HS-5 (cell line): ENCODE results near the gene QRICH2.
A peak's percentile ranks its signal among the peaks of the same experiment; 100 is the strongest.
"Not testable (repeated sequence)": the region's sequence is repeated elsewhere in the genome, so short reads cannot be mapped to it uniquely, and the experiment has no call there.

ENCODE experiments used
- DNase-seq: peaks from one replicate; pipeline ENCODE4 v3.0.0-alpha.2; 2012; ENCODE audit warnings: low read depth

Gene QRICH2

GRCh38 chr17:76265624-76266243 lies 42.3 kb downstream of the QRICH2 start:
- no peak for DNase-seq

- peak; percentile 99 for DNase-seq
Observed at GRCh38 chr17:76264755-76265623, 43.1 kb downstream of the QRICH2 start, which contains the start of gene UBALD2. Gene UBALD2 (plus strand): TSS chr17:76265348. CDS start chr17:76265506, 158 bp downstream.

DNA sequence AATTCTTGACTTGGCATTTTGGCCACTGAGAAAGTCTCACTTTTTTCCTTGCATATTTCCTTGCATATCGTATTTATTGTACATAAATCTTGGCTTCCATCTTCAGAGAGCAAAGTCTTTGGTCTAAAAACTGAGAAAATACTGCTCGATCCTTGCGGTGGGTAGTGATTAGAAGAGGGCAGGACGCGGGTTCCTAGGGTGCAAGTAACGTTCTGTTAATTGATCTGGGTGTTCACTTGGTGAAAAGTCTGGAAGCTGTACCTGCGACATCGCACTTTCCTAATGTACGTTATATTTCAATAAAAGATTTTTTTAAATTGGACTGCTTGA lies 43.7 kb downstream of the QRICH2 start:
- DNase-seq, result no peak

DNA sequence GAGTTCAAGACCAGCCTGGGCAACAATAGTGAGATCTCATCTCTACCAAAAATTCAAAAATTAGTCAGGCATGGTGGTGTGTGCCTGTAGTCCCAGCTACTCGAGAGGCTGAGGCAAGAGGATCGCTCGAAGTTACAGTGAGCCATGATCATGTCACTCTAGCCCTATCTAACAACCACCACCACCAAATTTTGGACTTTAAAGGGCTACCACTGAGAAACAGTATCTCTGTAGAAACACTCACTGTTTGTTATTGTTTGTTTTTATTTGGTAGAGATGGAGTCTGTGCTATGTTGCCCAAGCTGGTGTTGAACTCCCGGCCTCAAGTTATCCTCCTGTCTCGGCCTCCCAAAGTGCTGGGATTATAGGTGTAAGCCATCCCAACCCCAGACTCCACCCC lies 44.2 kb downstream of the QRICH2 start:
- no peak for DNase-seq

DNA sequence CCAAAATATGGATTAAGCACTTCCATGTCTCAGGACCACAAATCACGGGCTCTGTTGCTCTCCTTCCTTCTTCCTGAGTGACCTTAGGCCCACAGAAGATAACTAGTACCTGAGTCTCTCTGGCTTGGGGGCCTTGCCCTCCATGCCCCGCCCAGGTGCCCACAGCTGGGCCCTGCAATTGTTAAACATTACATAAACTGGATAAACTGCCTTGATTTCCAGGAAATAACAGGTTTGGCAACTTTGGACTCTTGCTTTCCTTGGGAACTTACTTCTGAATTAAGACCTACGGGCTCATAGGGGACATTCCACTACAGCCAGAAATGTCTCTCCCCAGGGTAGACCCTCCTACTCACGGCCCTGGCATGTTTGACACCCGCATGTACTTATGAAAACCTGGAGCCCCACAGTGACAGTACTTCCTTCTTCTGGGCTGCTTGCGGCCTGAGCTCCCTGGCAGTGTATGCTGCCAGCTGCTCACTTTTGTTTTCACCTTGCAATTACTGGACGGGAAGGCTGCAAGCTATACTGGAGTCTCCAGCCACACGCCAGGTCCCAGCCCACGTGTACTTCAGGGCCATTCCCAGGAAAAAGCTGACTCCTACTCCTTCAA lies 45.2 kb downstream of the QRICH2 start:
- no peak for DNase-seq

DNA sequence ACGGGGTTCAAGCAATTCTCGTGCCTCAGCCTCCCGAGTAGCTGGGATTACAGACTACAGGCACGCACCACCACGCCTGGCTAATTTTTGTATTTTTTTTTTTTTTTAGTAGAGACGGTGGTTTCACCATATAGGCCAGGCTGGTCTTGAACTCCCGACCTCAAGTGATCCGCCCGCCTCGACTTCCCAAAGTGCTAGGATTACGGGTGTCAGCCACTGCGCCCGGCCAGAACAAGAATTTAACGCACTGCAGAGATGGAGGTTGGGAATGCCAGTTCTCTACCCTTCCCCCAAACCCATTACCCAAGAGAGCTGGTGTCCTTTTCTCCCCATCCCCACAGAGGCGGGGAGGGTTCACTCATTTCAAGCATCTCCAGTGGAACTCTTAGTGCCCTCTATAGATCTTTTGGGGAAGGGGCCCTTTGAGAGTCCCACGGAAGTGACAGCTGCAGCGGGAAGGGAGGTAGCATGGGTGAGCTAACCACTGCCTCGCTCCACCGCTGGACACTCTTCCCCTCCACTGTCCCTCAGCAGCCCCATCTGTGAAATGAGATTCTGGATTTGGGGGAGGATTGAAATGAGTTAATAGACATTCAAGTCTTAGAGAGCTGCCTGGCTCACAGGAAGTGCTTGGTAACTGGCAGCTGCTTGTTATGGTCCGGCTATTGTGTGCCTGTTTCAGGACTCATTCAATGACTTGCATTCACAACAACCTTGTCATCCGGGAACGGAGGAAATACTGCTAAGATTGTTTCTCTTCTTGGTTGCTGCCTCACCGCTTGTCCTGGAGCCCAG lies 46.5 kb downstream of the QRICH2 start:
- DNase-seq, result no peak

- no peak for DNase-seq
Observed at GRCh38 chr17:76260669-76261068, 47.4 kb downstream of the QRICH2 start.

GRCh38 chr17:76260220-76260619 lies 47.9 kb downstream of the QRICH2 start:
- no peak for DNase-seq

GRCh38 chr17:76256430-76257050 lies 51.5 kb downstream of the QRICH2 start:
- not testable (repeated sequence) for DNase-seq

DNA sequence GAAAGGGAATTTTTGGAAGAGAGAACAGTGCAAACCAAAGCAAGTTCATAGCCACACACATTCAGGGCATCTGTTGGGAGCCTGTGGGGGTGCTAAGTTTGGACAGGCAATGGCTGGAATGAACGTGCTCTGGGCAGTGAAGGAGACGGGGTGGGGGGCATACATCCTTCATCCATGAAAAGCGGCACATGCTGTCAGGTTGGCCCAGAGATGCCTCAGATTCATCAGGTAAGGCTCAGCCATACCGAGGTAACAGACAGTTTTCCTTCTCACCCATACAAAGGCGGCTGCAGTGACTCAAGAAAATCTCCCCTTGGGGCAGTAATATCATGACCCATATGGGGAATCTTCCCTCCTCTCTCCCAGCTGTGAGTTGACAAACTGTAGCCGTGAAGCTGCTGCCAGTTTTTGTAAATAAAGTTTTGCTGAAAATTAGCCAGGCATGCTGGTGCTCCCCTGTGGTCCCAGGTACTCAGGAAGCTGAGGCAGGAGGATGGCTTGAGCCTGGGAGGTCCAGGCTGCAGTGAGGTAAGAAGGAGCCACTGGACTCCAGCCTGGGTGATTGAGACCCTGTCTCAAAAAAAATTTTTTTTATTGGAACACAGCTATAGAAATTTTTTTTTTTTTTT lies 52.2 kb downstream of the QRICH2 start:
- DNase-seq, result no peak

DNA sequence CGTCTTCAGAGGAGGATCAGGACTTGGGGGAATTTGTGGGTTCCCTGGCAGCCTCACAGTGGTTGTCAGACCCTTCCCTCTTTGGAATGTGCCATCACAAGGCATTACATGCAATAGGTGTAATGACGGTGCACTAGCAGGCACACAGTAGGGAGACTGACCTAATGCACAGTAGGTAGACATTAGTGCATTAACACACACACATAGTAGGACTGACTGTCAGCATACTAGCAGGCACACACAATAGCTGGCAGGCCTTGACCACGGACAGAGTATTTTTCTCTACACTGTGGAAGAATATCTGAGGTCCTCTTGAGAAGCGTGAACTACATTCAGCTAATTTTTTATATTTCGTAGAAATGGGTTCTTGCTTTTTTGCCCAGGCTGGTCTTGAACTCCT lies 53.8 kb downstream of the QRICH2 start:
- DNase-seq, result no peak

DNA sequence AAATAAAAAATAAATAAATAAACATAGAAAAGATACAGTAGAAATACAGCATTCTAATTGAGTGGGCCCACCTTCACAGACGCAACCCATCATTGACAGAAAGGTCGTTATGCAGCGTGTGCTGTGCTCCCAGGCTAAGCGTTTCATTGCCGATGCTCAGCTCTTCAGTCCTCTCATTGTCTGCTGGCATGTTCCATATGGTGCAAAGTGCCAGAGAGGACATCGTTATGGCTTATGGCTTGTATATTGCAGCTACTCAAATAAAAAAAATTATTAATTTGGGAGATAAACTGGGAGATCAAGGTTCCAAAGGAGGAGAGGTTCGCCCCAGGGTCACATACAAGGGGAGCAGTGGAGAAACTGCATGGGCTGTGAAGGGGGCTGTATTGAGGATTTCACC lies 54.2 kb downstream of the QRICH2 start:
- DNase-seq, result no peak

GRCh38 chr17:76252967-76253766 lies 54.9 kb downstream of the QRICH2 start:
- DNase-seq, result not testable (repeated sequence)

DNA sequence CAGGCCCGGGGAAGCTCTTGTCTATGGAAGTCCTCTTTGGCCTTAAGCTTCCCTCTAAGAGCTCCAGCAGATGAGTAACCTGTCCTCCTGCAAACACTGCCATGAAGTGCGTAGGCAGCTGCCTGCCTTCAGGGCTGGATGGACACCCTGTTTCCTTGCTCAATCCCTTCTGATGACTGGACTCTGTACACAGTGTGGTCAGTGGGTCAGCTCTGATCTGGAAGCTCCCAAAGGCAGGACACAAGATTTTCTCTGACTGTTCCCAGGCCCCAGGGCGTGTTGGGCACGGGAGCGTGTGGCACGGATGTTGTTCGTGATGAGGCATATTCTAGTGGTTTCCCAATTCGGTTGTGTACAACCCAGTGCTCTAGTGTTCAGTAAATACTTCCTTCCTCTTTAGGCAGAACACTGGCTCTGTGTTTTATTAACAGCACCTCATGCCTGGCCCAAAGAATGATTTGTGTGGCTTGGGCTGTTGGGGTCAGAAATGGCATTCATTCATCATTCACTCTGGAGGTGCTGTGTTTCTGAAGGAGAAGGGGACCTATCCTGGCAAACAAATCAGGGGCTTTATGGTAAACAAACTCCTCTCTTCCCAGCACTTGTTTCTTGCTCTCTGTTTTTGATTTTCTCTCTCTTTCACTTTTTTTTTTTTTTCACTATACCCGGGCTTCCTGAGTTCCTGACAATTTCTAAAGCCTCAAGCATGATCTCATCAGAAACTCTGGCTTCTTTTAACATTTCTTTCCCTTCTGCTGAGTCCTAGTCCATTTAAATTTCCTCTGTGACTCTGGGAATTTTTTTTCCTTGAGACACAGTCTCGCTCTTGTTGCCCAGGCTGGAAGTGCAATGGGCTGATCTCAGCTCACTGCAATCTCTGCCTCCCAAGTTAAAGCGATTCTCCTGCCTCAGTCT lies 55.8 kb downstream of the QRICH2 start:
- peak; percentile 56 for DNase-seq

- DNase-seq, result no peak
Observed at GRCh38 chr17:76251478-76252039, 56.5 kb downstream of the QRICH2 start.

- DNase-seq, result no peak
Observed at GRCh38 chr17:76250141-76250540, 57.9 kb downstream of the QRICH2 start.

DNA sequence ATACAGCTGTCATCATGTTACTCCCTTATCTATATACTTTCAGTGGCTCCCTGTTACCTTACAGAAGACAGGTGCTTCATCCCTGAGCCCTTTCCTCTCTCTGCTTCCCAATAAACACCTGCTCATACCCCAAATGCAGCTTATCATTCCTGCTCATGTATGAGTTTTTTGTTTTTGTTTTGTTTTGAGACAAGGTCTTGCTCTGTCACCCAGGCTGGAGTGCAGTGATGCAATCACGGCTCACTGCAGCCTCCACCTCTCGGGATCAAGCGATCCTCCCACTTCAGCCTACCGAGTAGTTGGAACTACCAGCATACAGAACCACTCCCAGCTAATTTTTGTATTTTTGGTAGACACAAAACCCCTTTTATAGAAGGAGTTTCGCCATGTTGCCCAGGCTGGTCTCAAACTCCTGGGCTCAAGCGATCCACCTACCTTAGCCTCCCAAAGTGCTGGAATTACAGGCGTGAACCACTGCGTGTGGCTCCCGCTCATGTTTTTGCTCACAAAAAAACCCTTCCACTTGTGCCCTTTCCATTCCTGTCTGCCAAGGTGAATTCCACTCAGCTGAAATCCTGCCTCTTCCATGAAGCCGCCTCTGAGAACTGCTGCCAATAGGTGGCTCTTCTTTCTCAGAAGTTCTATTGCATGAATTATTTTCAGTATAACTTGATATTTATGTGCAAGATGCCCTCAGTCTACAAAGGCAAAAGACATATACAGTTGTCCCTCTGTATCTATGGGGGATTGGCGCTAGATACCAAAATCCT lies 59.9 kb downstream of the QRICH2 start:
- no peak for DNase-seq

DNA sequence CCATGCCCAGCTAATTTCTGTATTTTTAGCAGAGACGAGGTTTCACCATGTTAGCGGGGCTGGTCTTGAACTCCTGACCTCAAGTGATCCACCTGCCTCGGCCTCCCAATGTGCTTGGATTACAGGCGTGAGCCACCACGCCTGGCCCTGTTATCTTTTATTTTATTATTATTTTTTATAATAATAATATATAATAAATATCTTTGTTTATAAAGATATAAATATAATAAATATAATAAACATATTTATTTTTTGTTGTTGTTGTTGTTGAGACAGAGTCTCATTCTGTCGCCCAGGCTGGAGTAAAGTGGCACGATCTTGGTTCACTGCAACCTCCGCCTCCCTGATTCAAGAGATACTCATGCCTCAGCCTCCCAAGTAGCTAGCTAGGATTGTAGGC lies 60.8 kb downstream of the QRICH2 start:
- no peak for DNase-seq
